Uterus (tissue), 2 donors: ENCODE results near the gene ENC1.

Experiments
- CTCF ChIP-seq, 4 experiments: fragments of 200-600 bp in 2 of 4; fragments of 450-650 bp in 2 of 4; sonication (generic) in 2 of 4; IDR thresholded peaks; one replicate each; pipeline ENCODE4 v1.5.1; 2016 to 2019; ENCODE audit warnings: antibody characterized with exemption in 4 of 4, mild to moderate bottlenecking in 2 of 4, moderate library complexity in 1 of 4
- POLR2A ChIP-seq, 2 donors: fragments of 450-650 bp; IDR thresholded peaks; one replicate each; pipeline ENCODE4 v1.6.1; 2016; ENCODE audit warnings: antibody characterized with exemption in 2 of 2, mild to moderate bottlenecking in 1 of 2, moderate library complexity in 1 of 2

DNA sequence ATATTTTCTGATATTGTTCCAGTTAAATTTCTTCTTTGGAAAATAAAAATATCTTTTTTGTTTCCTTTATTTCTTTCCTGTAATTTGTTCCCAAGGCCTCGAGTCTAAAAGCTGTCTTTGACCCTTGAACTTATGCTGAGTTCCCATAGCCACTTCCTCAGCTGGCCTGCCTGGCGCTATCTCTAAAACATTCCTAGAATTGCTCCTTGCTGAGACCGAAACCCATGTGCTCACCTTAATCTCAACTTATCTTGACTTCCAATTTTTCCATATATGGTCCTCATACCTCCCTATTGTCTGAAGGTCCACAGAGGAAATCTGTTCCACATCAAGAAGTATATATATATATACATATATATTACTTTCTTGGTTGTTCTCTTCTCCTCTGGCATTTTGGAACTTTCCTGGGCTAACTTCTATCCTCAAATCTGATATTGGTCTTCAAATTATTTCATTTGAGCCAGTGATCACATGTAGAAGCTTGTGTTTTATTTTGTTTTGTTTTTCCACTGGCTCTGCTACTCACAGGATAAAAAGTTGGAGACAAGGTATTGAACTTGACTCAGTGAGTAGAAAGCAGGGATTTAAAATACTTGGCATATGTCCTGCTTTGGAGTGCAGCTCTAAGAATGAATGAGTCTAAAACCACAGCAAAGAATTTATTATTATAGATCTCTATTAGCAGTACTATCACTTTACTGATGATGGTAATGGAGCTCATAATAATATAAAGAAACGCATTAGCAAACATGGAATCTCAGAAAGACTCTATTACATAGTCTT is 45.2 kb downstream of the ENC1 start:
- TF ChIP-seq CTCF (IDR thresholded peaks at IDR 0.05), result no peak
- TF ChIP-seq POLR2A (IDR thresholded peaks at IDR 0.05), result no peak
